ENCODE data around the gene C1orf116. TPM values are rescaled to one million over a fixed set of nuclear protein-coding genes. Genes with fewer than 3 reads are reported as not detected.

The C1orf116 gene
- total RNA-seq, 2 donors from 2014 or later, result not detected

GRCh38 chr1:206974140-206974539 is 58.4 kb downstream of the C1orf116 start:
- no peak overlapping the region for H3K4me3 Mint-ChIP-seq
- peaks cover 25 to 29% of the 10 kb centered on the region in 2 donors for H3K27me3 Mint-ChIP-seq
- no peak overlapping the region for H3K27ac Mint-ChIP-seq
- DNase-seq (ENCODE audit: low spot score) (no peak), ATAC-seq (peak in 1 of 2 donors; percentile 11)
- no peaks in the 10 kb centered on the region for H3K36me3 Mint-ChIP-seq
- no peaks in the 10 kb centered on the region for H3K9me3 Mint-ChIP-seq
- H3K4me1 Mint-ChIP-seq (ENCODE audit: low read depth in 2 of 2), result no peaks in the 10 kb centered on the region

GRCh38 chr1:206972728-206973127 is 59.8 kb downstream of the C1orf116 start:
- DNase-seq (ENCODE audit: low spot score) (no peak), ATAC-seq (no peak)
- Mint-ChIP-seq H3K27ac (no peak overlapping the region), H3K9me3 (no peaks in the 10 kb centered on the region), H3K27me3 (peaks cover 22 to 28% of the 10 kb centered on the region in 2 donors), H3K4me3 (no peak overlapping the region), H3K36me3 (no peaks in the 10 kb centered on the region), H3K4me1 (ENCODE audit: low read depth in 2 of 2) (peaks cover 7 to 8% of the 10 kb centered on the region in 2 donors)

- Mint-ChIP-seq H3K27me3 (peaks cover 22 to 25% of the 10 kb centered on the region in 2 donors), H3K4me3 (no peak overlapping the region), H3K9me3 (no peaks in the 10 kb centered on the region), H3K27ac (no peak overlapping the region), H3K36me3 (no peaks in the 10 kb centered on the region), H3K4me1 (ENCODE audit: low read depth in 2 of 2) (peaks cover 14% of the 10 kb centered on the region in 2 donors)
- ATAC-seq (no peak), DNase-seq (ENCODE audit: low spot score) (no peak)
These were observed 61.4 kb downstream of the C1orf116 start for GRCh38 chr1:206971029-206971655.

GRCh38 chr1:206970446-206970845 is 62.1 kb downstream of the C1orf116 start, which contains the start of gene FCAMR:
Gene FCAMR, minus strand, starts transcription at chr1:206970460. Its CDS starts 335 bp downstream, at chr1:206970125.
- Mint-ChIP-seq H3K36me3 (no peaks in the 10 kb centered on the region), H3K9me3 (no peaks in the 10 kb centered on the region), H3K4me3 (no peak within 1 kb of the TSS), H3K27ac (no peak within 1 kb of the TSS), H3K4me1 (ENCODE audit: low read depth in 2 of 2) (peaks cover 14% of the 10 kb centered on the region in 2 donors), H3K27me3 (peaks cover 22 to 25% of the 10 kb centered on the region in 2 donors)
- ATAC-seq (no peak), DNase-seq (ENCODE audit: low spot score) (no peak)

- Mint-ChIP-seq H3K27me3 (peaks cover 22 to 25% of the 10 kb centered on the region in 2 donors), H3K4me3 (no peak overlapping the region), H3K9me3 (no peaks in the 10 kb centered on the region), H3K27ac (no peak overlapping the region), H3K36me3 (no peaks in the 10 kb centered on the region), H3K4me1 (ENCODE audit: low read depth in 2 of 2) (peaks cover 14% of the 10 kb centered on the region in 2 donors)
- ATAC-seq (no peak), DNase-seq (ENCODE audit: low spot score) (no peak)
These were observed 63.5 kb downstream of the C1orf116 start for GRCh38 chr1:206969090-206969489.

Other genes starting within 250 kb of the C1orf116 start
- not detected for gene IL20, start 167.1 kb downstream of the C1orf116 start, total RNA-seq
- gene IL24, start 135.3 kb downstream of the C1orf116 start, total RNA-seq, result not detected
- gene FCMR, start 110.8 kb downstream of the C1orf116 start, total RNA-seq, result 1 to 10 TPM; 4.1 to 6.8 TPM
- gene PIGR, start 86.3 kb downstream of the C1orf116 start, total RNA-seq, result under 1 TPM in 1 of 2 donors, not detected in 1; 0.08 TPM
- not detected for gene FCAMR, start 62.3 kb downstream of the C1orf116 start, total RNA-seq
- gene YOD1, start 18.5 kb upstream of the C1orf116 start, total RNA-seq, result 10 to 100 TPM in 1 of 2 donors, 1 to 10 TPM in 1; 8.1 to 10.5 TPM
- 1 to 10 TPM; 1.3 to 2.7 TPM for gene PFKFB2, start 20.5 kb upstream of the C1orf116 start, total RNA-seq
- gene C4BPB, start 56.1 kb upstream of the C1orf116 start, total RNA-seq, result under 1 TPM in 1 of 2 donors, not detected in 1; 0.38 TPM
- gene C4BPA, start 71.5 kb upstream of the C1orf116 start, total RNA-seq, result not detected